Mammary epithelial cell (primary cell): ENCODE results near the gene GABARAP.

Experiments used
- CTCF ChIP-seq, 2 donors: IDR thresholded peaks in 1 of 2; conservative IDR thresholded peaks in 1 of 2; 2 replicates each; pipeline ENCODE4 v1.5.1; 2011 to 2012; ENCODE audit warnings: inconsistent platforms in 2 of 2, low read length in 2 of 2, mild to moderate bottlenecking in 2 of 2, control low read depth in 1 of 2, low read depth in 1 of 2; ENCODE audit not compliant: insufficient read depth in 1 of 2; ENCODE audit errors: extremely low read depth in 1 of 2
- EZH2 ChIP-seq: IDR thresholded peaks from 2 replicates; pipeline ENCODE4 v1.6.1; 2012; ENCODE audit warnings: low read length, inconsistent platforms, borderline replicate concordance

GRCh38 chr17:7246779-7247178, 4.5 kb upstream of the GABARAP start:
- no peak for TF ChIP-seq CTCF (conservative IDR thresholded peaks at IDR 0.05 in 1 of 2, IDR thresholded peaks at IDR 0.05 in 1 of 2; ENCODE audit: extremely low read depth in 1 of 2, insufficient read depth in 1 of 2, low read depth in 1 of 2, low read length in 2 of 2)
- TF ChIP-seq EZH2 = no peak
